K562 (cell line): Measurements from ENCODE around the gene CSNK2A1. TPM values are rescaled to one million over a fixed set of nuclear protein-coding genes. Genes with fewer than 3 reads are reported as not detected.

Source experiments
- ATAC-seq: fragments of 200-7000 bp; cut with Tn5 transposase; 3 replicates; pipeline ENCODE4 v1.9.1; 2020; ENCODE audit warnings: moderate library complexity
- BruUV-seq: library from RNA; stranded (reverse); fragments of 400-500 nt; replicated peaks from 2 replicates; lab custom pipeline; 2021; lab: Mats Ljungman, UMichigan
- CTCF ChIA-PET: fragments of 300-600 bp; formaldehyde crosslinking; extraction: SDS; loops from one replicate; lab custom pipeline; 2021; ENCODE audit warnings: low intra/inter-chr PET ratio; lab: Yijun Ruan, JAX
- POLR2A ChIA-PET: fragments of 300-600, 350-650 bp; sonication (Branson Sonifier 250); formaldehyde crosslinking; extraction: SDS; loops from one replicate; lab custom pipeline; 2021; ENCODE audit warnings: antibody characterized with exemption, inconsistent platforms; lab: Yijun Ruan, JAX
- DNase-seq, 4 experiments: peaks; one replicate each; pipeline versions ENCODE4 v3.0.0 to v3.0.0-alpha.2; 2011 to 2018; ENCODE audit warnings: low spot score in 3 of 4, mixed read lengths in 3 of 4; ENCODE audit errors: extremely low read depth in 1 of 4
- FAIRE-seq: peaks from 2 replicates; lab custom pipeline; 2011; peaks lifted over from hg19 to GRCh38; lab: Jason Lieb, UNC
- H2AFZ ChIP-seq: 2 replicates; pipeline ENCODE4 v1.6.0; 2011; ENCODE audit warnings: low read depth, low read length, control low read depth, inconsistent platforms
- H3K27ac ChIP-seq: fragments of 200-600 bp; 3 replicates; pipeline ENCODE4 v1.8.0; 2011; ENCODE audit warnings: low read depth, mild to moderate bottlenecking, control low read depth, inconsistent platforms, low read length, moderate library complexity, mixed read lengths; ENCODE audit errors: extremely low read depth
- H3K27me3 ChIP-seq, 2 experiments: fragments of 300-600 bp in 1 of 2; 2 replicates in 1 of 2; 3 replicates in 1 of 2; pipeline versions ENCODE4 v1.6.0 to v1.8.0; 2011; ENCODE audit warnings: inconsistent platforms in 2 of 2, low read length in 2 of 2, mild to moderate bottlenecking in 1 of 2, mixed read lengths in 1 of 2, moderate library complexity in 1 of 2; ENCODE audit not compliant: control insufficient read depth in 2 of 2, insufficient read depth in 2 of 2
- H3K36me3 ChIP-seq: fragments of 300-600 bp; 3 replicates; pipeline ENCODE4 v1.8.0; 2011; ENCODE audit warnings: mild to moderate bottlenecking, low read length, inconsistent platforms; ENCODE audit not compliant: control insufficient read depth, insufficient read depth
- H3K4me1 ChIP-seq, 2 experiments: fragments of 200-600 bp in 1 of 2; replicated peaks in 1 of 2; 2 replicates in 1 of 2; 3 replicates in 1 of 2; pipeline versions ENCODE4 v1.5.1 to v1.8.0; 2011; ENCODE audit warnings: inconsistent platforms in 2 of 2, low read length in 2 of 2, mild to moderate bottlenecking in 1 of 2, mixed read lengths in 1 of 2, moderate library complexity in 1 of 2; ENCODE audit not compliant: control insufficient read depth in 2 of 2, insufficient read depth in 2 of 2
- H3K4me2 ChIP-seq: 2 replicates; pipeline ENCODE4 v1.6.1; 2011; ENCODE audit warnings: low read length, control low read depth, inconsistent platforms, mixed read lengths; ENCODE audit not compliant: insufficient read depth
- H3K4me3 ChIP-seq: fragments of 200-600 bp; sonication (generic), shearing (Covaris generic); 2 replicates; pipeline ENCODE4 v1.5.1; 2016; ENCODE audit warnings: control low read depth, inconsistent platforms
- H3K79me2 ChIP-seq: fragments of 200-600 bp; 3 replicates; pipeline ENCODE4 v1.8.0; 2011; ENCODE audit warnings: low read length, inconsistent platforms; ENCODE audit not compliant: control insufficient read depth, insufficient read depth
- H3K9ac ChIP-seq, 2 experiments: 2 replicates each; pipeline versions ENCODE4 v1.6.0 to v1.6.1; 2011; ENCODE audit warnings: low read depth in 2 of 2, low read length in 2 of 2, control low read depth in 1 of 2, inconsistent platforms in 1 of 2, mild to moderate bottlenecking in 1 of 2, mixed read lengths in 1 of 2; ENCODE audit not compliant: insufficient read depth in 1 of 2
- H3K9me1 ChIP-seq: one replicate; pipeline ENCODE4 v1.6.0; 2011; ENCODE audit warnings: inconsistent platforms, mild to moderate bottlenecking, low read length, moderate library complexity; ENCODE audit not compliant: control insufficient read depth, insufficient read depth
- H3K9me3 ChIP-seq: replicated peaks from 2 replicates; pipeline ENCODE4 v1.5.1; 2011; ENCODE audit warnings: low read depth, low read length, inconsistent platforms; ENCODE audit not compliant: control insufficient read depth, insufficient read depth
- H4K20me1 ChIP-seq: replicated peaks from 2 replicates; pipeline ENCODE4 v1.6.1; 2011; ENCODE audit warnings: low read length, inconsistent platforms, mixed read lengths; ENCODE audit not compliant: control insufficient read depth, insufficient read depth
- ARID1B ChIP-seq: fragments of 450-650 bp; IDR thresholded peaks from 2 replicates; pipeline ENCODE4 v1.6.1; 2016; ENCODE audit warnings: antibody characterized with exemption, mild to moderate bottlenecking, inconsistent platforms
- ATF7 ChIP-seq: fragments of 450-650 bp; IDR thresholded peaks from 2 replicates; pipeline ENCODE4 v1.7.1; 2014; ENCODE audit warnings: mild to moderate bottlenecking, moderate library complexity
- CBX3 ChIP-seq, 2 experiments: IDR thresholded peaks; 1 replicate in 1 of 2; 2 replicates in 1 of 2; pipeline ENCODE4 v1.6.1; 2012; ENCODE audit warnings: inconsistent platforms in 2 of 2, low read length in 2 of 2, borderline replicate concordance in 1 of 2, control low read depth in 1 of 2
- CHD4 ChIP-seq: fragments of 200-600 bp; sonication (generic); IDR thresholded peaks from 3 replicates; pipeline ENCODE4 v1.6.1; 2012; ENCODE audit warnings: low read depth, mild to moderate bottlenecking, mixed read lengths, low read length, inconsistent platforms; ENCODE audit not compliant: insufficient read depth, insufficient replicate concordance, poor library complexity, severe bottlenecking
- DPF2 ChIP-seq: fragments of 450-650 bp; IDR thresholded peaks from 2 replicates; pipeline ENCODE4 v1.6.1; 2016
- ELF4 ChIP-seq: fragments of 450-650 bp; formaldehyde crosslinking; IDR thresholded peaks from 2 replicates; pipeline ENCODE4 v1.4.0; 2022; ENCODE audit warnings: missing genetic modification characterization
- ELK3 ChIP-seq: fragments of 450-650 bp; formaldehyde crosslinking; IDR thresholded peaks from 2 replicates; pipeline ENCODE4 v1.4.0; 2020; ENCODE audit warnings: mild to moderate bottlenecking
- GATA2 ChIP-seq: sonication (generic); formaldehyde crosslinking; IDR thresholded peaks from 2 replicates; pipeline ENCODE4 v1.4.0; 2020; ENCODE audit warnings: mild to moderate bottlenecking, missing genetic modification reagents
- HNRNPLL ChIP-seq: fragments of 200-400 bp; formaldehyde crosslinking; IDR thresholded peaks from 2 replicates; pipeline ENCODE4 v1.6.1; 2017; ENCODE audit warnings: low read length, low read depth, mild to moderate bottlenecking; ENCODE audit not compliant: poor library complexity, severe bottlenecking
- HOMEZ ChIP-seq: fragments of 250-450 bp; sonication (Bioruptor Pico); IDR thresholded peaks from 2 replicates; pipeline ENCODE4 v1.4.0; 2020; ENCODE audit warnings: mild to moderate bottlenecking, moderate library complexity
- IRF9 ChIP-seq: fragments of 450-650 bp; IDR thresholded peaks from 2 replicates; pipeline ENCODE4 v1.6.1; 2016; ENCODE audit warnings: missing biosample characterization, missing genetic modification characterization
- NCOA6 ChIP-seq: fragments of 450-650 bp; IDR thresholded peaks from 2 replicates; pipeline ENCODE4 v1.6.1; 2017; ENCODE audit warnings: mild to moderate bottlenecking
- NFATC3 ChIP-seq: fragments of 450-650 bp; IDR thresholded peaks from 2 replicates; pipeline ENCODE4 v1.6.1; 2017; ENCODE audit warnings: mild to moderate bottlenecking
- NR2C2 ChIP-seq, 2 experiments: fragments of 200-800 bp in 1 of 2; sonication (Bioruptor generic) in 1 of 2; sonication (generic) in 1 of 2; formaldehyde crosslinking in 1 of 2; IDR thresholded peaks; 2 replicates each; pipeline versions ENCODE4 v1.6.1 to v1.8.0; 2016 to 2022; ENCODE audit warnings: mild to moderate bottlenecking in 1 of 2, missing compliant biosample characterization in 1 of 2, missing genetic modification characterization in 1 of 2, missing genetic modification reagents in 1 of 2
- THRA ChIP-seq: fragments of 450-650 bp; IDR thresholded peaks from 2 replicates; pipeline ENCODE4 v1.6.1; 2017; ENCODE audit warnings: mild to moderate bottlenecking, moderate library complexity
- ZBTB17 ChIP-seq: fragments of 450-650 bp; formaldehyde crosslinking; IDR thresholded peaks from 2 replicates; pipeline ENCODE4 v1.4.0; 2020; ENCODE audit warnings: mild to moderate bottlenecking
- ZNF384 ChIP-seq: IDR thresholded peaks from 2 replicates; pipeline ENCODE4 v1.6.1; 2012; ENCODE audit warnings: low read depth, low read length, improper control_type of control experiment
- WGBS: fragments of 100-300 bp; shearing (Covaris generic); methylation state at CpG from one replicate; pipeline ENCODE4 v1.1.6; 2016; ENCODE audit warnings: low coverage, mixed read lengths; ENCODE audit not compliant: insufficient coverage; ENCODE audit errors: missing lambda C conversion rate; 5-methylcytosine and 5-hydroxymethylcytosine counted together
- in situ Hi-C: fragments of 300-500 bp; cut with MboI; formaldehyde crosslinking; loops from 4 replicates; pipeline ENCODE4 v1.15.0; 2018; ENCODE audit warnings: inconsistent platforms, mixed read lengths
- intact Hi-C: fragments of 100-400 bp; cut with micrococcal nuclease; formaldehyde crosslinking; loops from 2 replicates; pipeline ENCODE4 v1.14.2; 2022
- polyA plus RNA-seq, 8 experiments: library from polyadenylated mRNA; depleted of rRNA in 4 of 8; stranded (reverse) in 5 of 8; unstranded in 3 of 8; fragments of >200 nt; fragmentation: Nextera tagmentation in 2 of 8; fragmentation: Illumina TruSeq in 1 of 8; extraction: Ambion mirVana in 2 of 8; extraction: Trizol in 1 of 8; gene quantifications; 2 replicates each; pipeline versions ENCODE4 v1.2.1 to v1.2.3, GENCODE V29; 2011 to 2014; ENCODE audit warnings: inconsistent platforms in 1 of 8, missing spikeins in 1 of 8
- total RNA-seq, 7 experiments: library from RNA; depleted of rRNA in 6 of 7; stranded (reverse); fragments of >200 nt in 6 of 7; fragmentation: Illumina TruSeq in 2 of 7; extraction: Trizol in 2 of 7; gene quantifications; 2 replicates each; pipeline versions ENCODE4 v1.2.1 to v1.2.3, GENCODE V29; 2011 to 2021; ENCODE audit warnings: low replicate concordance in 1 of 7

The CSNK2A1 gene
- total and polyA plus RNA-seq, 9 of the 15 experiments (the other 6 are each of a cell fraction or from before 2014, with no cell fraction given) = 71.0 to 251 (median 103) TPM

- H3K4me1 ChIP-seq = no peaks in the 10 kb centered on the region; a peak in 1 of 5 replicates
- no peaks in the 10 kb centered on the region for H4K20me1 ChIP-seq
- H3K9me1 ChIP-seq = no peaks in the 10 kb centered on the region
- no peak overlapping the region for H3K4me3 ChIP-seq
- no peak overlapping the region for H3K9ac ChIP-seq
- in situ Hi-C loops = no loop called here
- DNase-seq (no peak), FAIRE-seq (no peak), ATAC-seq (no peak)
- H3K79me2 ChIP-seq = no peaks in the 10 kb centered on the region
- ChIA-PET CTCF (no interaction called here), POLR2A (interaction anchor here (1.6 kb wide), 1 partner anchor 10 kb away, joined by 8 read pairs; no protein-coding TSS in a partner anchor)
- H3K36me3 ChIP-seq = peaks cover 7% of the 10 kb centered on the region; the same call in 1 of the 3 replicates
- H2AFZ ChIP-seq = no peak overlapping the region
- no peak overlapping the region for H3K27ac ChIP-seq
- 47% methylated on average over 7 of the region's 8 CpGs for WGBS
- BruUV-seq = no TSS peak
- intact Hi-C loops = no loop called here
- H3K4me2 ChIP-seq = no peak overlapping the region
- H3K9me3 ChIP-seq = peaks cover 4% of the 10 kb centered on the region
- H3K27me3 ChIP-seq = no peaks in the 10 kb centered on the region
- TF ChIP-seq ATF7 = 0 out of 2 replicates have a peak, but pooled peaks have one; percentile 17
- TF ChIP-seq GATA2 (CRISPR knock-in tag) = 0 out of 2 replicates have a peak, but pooled peaks have one; percentile 46
- peak; percentile 35; the same call in 1 of the 2 replicates for TF ChIP-seq DPF2
- TF ChIP-seq THRA = no peak
- no peak for TF ChIP-seq NR2C2 (CRISPR knock-in tag; IDR thresholded peaks at IDR 0.05)
- no peak for TF ChIP-seq NR2C2 (tag; IDR thresholded peaks at IDR 0.05)
- no peak for TF ChIP-seq CBX3 (IDR thresholded peaks at IDR 0.05; ENCODE audit: borderline replicate concordance in 1 of 2, low read length in 2 of 2)
- TF ChIP-seq NCOA6 = no peak
- no peak for TF ChIP-seq IRF9 (tag)
- no peak for TF ChIP-seq CHD4
- TF ChIP-seq ZBTB17 (CRISPR knock-in tag) = no peak
- TF ChIP-seq HNRNPLL = no peak
- TF ChIP-seq ARID1B = 0 out of 2 replicates have a peak, but pooled peaks have one; percentile 13
- no peak for TF ChIP-seq HOMEZ (CRISPR knock-in tag)
- TF ChIP-seq ELF4 (CRISPR knock-in tag) = no peak
- TF ChIP-seq NFATC3 = no peak
- TF ChIP-seq ELK3 (CRISPR knock-in tag) = no peak
- TF ChIP-seq ZNF384 = no peak
Observed at GRCh38 chr20:469746-470490, 73.7 kb downstream of the CSNK2A1 start.
